ENCODE measurements around the gene GASK1B. TPM values are rescaled to one million over a fixed set of nuclear protein-coding genes. Genes with fewer than 3 reads are reported as not detected.

The GASK1B gene
- total and polyA plus RNA-seq, 2 of the 13 experiments (the other 11 are each of a cell fraction or from before 2014, with no cell fraction given): 29.1 to 40.4 TPM

DNA sequence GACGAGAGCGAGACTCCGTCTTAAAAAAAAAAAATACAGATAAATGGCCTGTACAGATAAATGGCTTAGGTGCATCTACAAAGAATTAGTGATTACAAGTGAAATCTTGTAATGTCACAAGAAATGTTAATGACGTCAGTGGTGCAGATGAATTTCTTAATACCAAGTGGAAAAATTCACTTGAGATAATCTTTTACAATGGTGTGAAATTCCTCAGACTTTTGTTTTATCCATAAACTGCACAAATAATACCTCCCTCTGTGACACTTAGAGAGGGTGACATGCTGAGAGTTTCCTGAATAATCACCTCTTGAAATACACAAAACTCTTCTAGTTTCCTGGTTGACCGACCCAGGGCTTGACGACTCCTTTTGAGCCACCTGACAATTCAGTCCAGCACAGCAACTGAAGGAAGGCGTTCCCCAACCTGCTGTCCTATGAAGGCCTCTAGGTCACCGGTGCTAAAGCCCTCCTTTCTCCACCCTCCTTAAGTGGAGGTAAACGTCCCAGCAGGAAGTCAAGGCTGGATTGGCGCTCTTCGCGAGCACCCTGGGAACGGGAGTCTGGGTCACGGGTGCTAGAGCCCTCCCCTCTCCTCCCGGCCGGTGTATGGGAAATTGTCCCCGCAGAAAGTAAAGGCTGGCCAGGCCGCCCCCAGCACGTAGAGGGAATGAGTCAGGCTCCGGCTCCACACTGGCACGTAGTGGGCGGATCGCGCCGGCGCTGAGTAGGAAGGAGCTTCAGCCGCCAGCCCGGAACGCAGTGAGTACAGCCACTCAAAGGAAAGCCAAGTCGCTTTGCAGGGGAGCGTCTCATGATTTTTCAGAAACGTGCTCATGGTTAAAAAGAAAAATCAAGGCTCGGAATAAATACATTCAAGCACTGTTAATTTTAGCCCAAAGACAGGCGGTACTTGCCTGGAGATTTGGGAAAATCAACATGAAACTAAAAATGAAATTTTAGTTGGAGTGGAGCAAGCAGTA is 37.3 kb upstream of the GASK1B start, which contains the start of gene TMEM144 (continued):
- TF ChIP-seq, protein P1, sequence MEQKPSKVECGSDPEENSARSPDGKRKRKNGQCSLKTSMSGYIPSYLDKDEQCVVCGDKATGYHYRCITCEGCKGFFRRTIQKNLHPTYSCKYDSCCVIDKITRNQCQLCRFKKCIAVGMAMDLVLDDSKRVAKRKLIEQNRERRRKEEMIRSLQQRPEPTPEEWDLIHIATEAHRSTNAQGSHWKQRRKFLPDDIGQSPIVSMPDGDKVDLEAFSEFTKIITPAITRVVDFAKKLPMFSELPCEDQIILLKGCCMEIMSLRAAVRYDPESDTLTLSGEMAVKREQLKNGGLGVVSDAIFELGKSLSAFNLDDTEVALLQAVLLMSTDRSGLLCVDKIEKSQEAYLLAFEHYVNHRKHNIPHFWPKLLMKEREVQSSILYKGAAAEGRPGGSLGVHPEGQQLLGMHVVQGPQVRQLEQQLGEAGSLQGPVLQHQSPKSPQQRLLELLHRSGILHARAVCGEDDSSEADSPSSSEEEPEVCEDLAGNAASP (CRISPR knock-in tag; IDR thresholded peaks at IDR 0.05; ENCODE audit: borderline replicate concordance): no peak
- TF ChIP-seq ZNF841 (CRISPR knock-in tag; IDR thresholded peaks at IDR 0.05; ENCODE audit: borderline replicate concordance): no peak
- TF ChIP-seq ZNF335 (CRISPR knock-in tag; IDR thresholded peaks at IDR 0.05): no peak
- TF ChIP-seq, protein P2, sequence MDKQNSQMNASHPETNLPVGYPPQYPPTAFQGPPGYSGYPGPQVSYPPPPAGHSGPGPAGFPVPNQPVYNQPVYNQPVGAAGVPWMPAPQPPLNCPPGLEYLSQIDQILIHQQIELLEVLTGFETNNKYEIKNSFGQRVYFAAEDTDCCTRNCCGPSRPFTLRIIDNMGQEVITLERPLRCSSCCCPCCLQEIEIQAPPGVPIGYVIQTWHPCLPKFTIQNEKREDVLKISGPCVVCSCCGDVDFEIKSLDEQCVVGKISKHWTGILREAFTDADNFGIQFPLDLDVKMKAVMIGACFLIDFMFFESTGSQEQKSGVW (CRISPR knock-in tag; IDR thresholded peaks at IDR 0.05; ENCODE audit: borderline replicate concordance): no peak
- TF ChIP-seq, protein P3, sequence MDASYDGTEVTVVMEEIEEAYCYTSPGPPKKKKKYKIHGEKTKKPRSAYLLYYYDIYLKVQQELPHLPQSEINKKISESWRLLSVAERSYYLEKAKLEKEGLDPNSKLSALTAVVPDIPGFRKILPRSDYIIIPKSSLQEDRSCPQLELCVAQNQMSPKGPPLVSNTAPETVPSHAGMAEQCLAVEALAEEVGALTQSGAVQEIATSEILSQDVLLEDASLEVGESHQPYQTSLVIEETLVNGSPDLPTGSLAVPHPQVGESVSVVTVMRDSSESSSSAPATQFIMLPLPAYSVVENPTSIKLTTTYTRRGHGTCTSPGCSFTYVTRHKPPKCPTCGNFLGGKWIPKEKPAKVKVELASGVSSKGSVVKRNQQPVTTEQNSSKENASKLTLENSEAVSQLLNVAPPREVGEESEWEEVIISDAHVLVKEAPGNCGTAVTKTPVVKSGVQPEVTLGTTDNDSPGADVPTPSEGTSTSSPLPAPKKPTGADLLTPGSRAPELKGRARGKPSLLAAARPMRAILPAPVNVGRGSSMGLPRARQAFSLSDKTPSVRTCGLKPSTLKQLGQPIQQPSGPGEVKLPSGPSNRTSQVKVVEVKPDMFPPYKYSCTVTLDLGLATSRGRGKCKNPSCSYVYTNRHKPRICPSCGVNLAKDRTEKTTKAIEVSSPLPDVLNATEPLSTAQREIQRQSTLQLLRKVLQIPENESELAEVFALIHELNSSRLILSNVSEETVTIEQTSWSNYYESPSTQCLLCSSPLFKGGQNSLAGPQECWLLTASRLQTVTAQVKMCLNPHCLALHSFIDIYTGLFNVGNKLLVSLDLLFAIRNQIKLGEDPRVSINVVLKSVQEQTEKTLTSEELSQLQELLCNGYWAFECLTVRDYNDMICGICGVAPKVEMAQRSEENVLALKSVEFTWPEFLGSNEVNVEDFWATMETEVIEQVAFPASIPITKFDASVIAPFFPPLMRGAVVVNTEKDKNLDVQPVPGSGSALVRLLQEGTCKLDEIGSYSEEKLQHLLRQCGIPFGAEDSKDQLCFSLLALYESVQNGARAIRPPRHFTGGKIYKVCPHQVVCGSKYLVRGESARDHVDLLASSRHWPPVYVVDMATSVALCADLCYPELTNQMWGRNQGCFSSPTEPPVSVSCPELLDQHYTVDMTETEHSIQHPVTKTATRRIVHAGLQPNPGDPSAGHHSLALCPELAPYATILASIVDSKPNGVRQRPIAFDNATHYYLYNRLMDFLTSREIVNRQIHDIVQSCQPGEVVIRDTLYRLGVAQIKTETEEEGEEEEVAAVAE (CRISPR knock-in tag; IDR thresholded peaks at IDR 0.05; ENCODE audit: borderline replicate concordance): no peak
- no peak for TF ChIP-seq ISX (CRISPR knock-in tag; conservative IDR thresholded peaks at IDR 0.05)
- no peak for TF ChIP-seq ZNF260 (CRISPR knock-in tag; IDR thresholded peaks at IDR 0.05; ENCODE audit: borderline replicate concordance, low read depth)
- TF ChIP-seq JDP2 (CRISPR knock-in tag; IDR thresholded peaks at IDR 0.05; ENCODE audit: borderline replicate concordance): no peak
- TF ChIP-seq ZKSCAN8 (CRISPR knock-in tag; IDR thresholded peaks at IDR 0.05; ENCODE audit: borderline replicate concordance): no peak
- TF ChIP-seq, protein P4, sequence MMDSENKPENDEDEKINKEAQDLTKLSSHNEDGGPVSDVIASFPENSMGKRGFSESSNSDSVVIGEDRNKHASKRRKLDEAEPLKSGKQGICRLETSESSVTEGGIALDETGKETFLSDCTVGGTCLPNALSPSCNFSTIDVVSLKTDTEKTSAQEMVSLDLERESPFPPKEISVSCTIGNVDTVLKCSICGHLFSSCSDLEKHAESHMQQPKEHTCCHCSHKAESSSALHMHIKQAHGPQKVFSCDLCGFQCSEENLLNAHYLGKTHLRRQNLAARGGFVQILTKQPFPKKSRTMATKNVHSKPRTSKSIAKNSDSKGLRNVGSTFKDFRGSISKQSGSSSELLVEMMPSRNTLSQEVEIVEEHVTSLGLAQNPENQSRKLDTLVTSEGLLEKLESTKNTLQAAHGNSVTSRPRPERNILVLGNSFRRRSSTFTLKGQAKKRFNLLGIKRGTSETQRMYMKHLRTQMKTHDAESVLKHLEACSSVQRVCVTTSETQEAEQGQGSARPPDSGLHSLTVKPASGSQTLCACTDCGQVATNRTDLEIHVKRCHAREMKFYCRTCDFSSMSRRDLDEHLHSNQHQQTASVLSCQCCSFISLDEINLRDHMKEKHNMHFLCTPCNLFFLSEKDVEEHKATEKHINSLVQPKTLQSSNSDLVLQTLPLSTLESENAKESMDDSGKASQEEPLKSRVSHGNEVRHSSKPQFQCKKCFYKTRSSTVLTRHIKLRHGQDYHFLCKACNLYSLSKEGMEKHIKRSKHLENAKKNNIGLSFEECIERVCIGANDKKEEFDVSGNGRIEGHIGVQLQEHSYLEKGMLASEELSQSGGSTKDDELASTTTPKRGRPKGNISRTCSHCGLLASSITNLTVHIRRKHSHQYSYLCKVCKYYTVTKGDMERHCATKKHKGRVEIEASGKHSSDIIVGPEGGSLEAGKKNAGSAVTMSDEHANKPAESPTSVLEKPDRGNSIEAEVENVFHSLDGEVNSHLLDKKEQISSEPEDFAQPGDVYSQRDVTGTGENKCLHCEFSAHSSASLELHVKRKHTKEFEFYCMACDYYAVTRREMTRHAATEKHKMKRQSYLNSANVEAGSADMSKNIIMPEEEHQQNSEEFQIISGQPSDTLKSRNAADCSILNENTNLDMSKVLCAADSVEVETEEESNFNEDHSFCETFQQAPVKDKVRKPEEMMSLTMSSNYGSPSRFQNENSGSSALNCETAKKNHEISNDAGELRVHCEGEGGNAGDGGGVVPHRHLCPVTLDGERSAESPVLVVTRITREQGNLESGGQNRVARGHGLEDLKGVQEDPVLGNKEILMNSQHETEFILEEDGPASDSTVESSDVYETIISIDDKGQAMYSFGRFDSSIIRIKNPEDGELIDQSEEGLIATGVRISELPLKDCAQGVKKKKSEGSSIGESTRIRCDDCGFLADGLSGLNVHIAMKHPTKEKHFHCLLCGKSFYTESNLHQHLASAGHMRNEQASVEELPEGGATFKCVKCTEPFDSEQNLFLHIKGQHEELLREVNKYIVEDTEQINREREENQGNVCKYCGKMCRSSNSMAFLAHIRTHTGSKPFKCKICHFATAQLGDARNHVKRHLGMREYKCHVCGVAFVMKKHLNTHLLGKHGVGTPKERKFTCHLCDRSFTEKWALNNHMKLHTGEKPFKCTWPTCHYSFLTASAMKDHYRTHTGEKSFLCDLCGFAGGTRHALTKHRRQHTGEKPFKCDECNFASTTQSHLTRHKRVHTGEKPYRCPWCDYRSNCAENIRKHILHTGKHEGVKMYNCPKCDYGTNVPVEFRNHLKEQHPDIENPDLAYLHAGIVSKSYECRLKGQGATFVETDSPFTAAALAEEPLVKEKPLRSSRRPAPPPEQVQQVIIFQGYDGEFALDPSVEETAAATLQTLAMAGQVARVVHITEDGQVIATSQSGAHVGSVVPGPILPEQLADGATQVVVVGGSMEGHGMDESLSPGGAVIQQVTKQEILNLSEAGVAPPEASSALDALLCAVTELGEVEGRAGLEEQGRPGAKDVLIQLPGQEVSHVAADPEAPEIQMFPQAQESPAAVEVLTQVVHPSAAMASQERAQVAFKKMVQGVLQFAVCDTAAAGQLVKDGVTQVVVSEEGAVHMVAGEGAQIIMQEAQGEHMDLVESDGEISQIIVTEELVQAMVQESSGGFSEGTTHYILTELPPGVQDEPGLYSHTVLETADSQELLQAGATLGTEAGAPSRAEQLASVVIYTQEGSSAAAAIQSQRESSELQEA (CRISPR knock-in tag; IDR thresholded peaks at IDR 0.05; ENCODE audit: not compliant biosample characterization): no peak
- TF ChIP-seq SRY (CRISPR knock-in tag; IDR thresholded peaks at IDR 0.05): no peak
- no peak for TF ChIP-seq MED8 (CRISPR knock-in tag; IDR thresholded peaks at IDR 0.05; ENCODE audit: insufficient replicate concordance)
